T-helper 9 cell (primary cell): Measurements from ENCODE around the gene ITIH4.

Experiments
- DNase-seq: peaks from one replicate; pipeline ENCODE4 v3.0.0-alpha.2; 2020

Gene ITIH4

GRCh38 chr3:52829906-52830463 lies 487 bp downstream of the ITIH4 start:
- no peak for DNase-seq

GRCh38 chr3:52829482-52829881 lies 990 bp downstream of the ITIH4 start:
- no peak for DNase-seq

GRCh38 chr3:52827866-52828376 lies 2.6 kb downstream of the ITIH4 start:
- DNase-seq = no peak

GRCh38 chr3:52827441-52827840 lies 3.0 kb downstream of the ITIH4 start:
- DNase-seq = no peak

GRCh38 chr3:52824037-52824436 lies 6.4 kb downstream of the ITIH4 start:
- DNase-seq = no peak

- no peak for DNase-seq
Measured at GRCh38 chr3:52822363-52822762, 8.1 kb downstream of the ITIH4 start.

GRCh38 chr3:52820736-52821135 lies 9.7 kb downstream of the ITIH4 start:
- no peak for DNase-seq

GRCh38 chr3:52819936-52820335 lies 10.5 kb downstream of the ITIH4 start:
- DNase-seq = no peak

- no peak for DNase-seq
Measured at GRCh38 chr3:52817860-52818259, 12.6 kb downstream of the ITIH4 start.

GRCh38 chr3:52817221-52817620 lies 13.3 kb downstream of the ITIH4 start:
- DNase-seq = no peak

GRCh38 chr3:52816654-52817053 lies 13.8 kb downstream of the ITIH4 start:
- DNase-seq = no peak

GRCh38 chr3:52816199-52816598 lies 14.3 kb downstream of the ITIH4 start:
- no peak for DNase-seq

- DNase-seq = no peak
Measured at GRCh38 chr3:52813810-52814209, 16.7 kb downstream of the ITIH4 start.

GRCh38 chr3:52811452-52812011 lies 18.9 kb downstream of the ITIH4 start:
- no peak for DNase-seq

- DNase-seq = no peak
Measured at GRCh38 chr3:52810923-52811322, 19.5 kb downstream of the ITIH4 start.

- DNase-seq = no peak
Measured at GRCh38 chr3:52809662-52810377, 20.7 kb downstream of the ITIH4 start.

- DNase-seq = no peak
Measured at GRCh38 chr3:52809149-52809548, 21.3 kb downstream of the ITIH4 start.

- no peak for DNase-seq
Measured at GRCh38 chr3:52805270-52806039, 25.0 kb downstream of the ITIH4 start.

GRCh38 chr3:52801839-52802238 lies 28.6 kb downstream of the ITIH4 start:
- no peak for DNase-seq

- DNase-seq = no peak
Measured at GRCh38 chr3:52800079-52800478, 30.4 kb downstream of the ITIH4 start.

- DNase-seq = no peak
Measured at GRCh38 chr3:52798978-52799476, 31.4 kb downstream of the ITIH4 start.

GRCh38 chr3:52798376-52798977 lies 32.0 kb downstream of the ITIH4 start:
- no peak for DNase-seq

- no peak for DNase-seq
Measured at GRCh38 chr3:52796411-52796810, 34.1 kb downstream of the ITIH4 start.
